ENCODE data around the gene FTSJ3.
"Not testable (repeated sequence)": the region's sequence is repeated elsewhere in the genome, so short reads cannot be mapped to it uniquely, and the experiment has no call there.

DNA sequence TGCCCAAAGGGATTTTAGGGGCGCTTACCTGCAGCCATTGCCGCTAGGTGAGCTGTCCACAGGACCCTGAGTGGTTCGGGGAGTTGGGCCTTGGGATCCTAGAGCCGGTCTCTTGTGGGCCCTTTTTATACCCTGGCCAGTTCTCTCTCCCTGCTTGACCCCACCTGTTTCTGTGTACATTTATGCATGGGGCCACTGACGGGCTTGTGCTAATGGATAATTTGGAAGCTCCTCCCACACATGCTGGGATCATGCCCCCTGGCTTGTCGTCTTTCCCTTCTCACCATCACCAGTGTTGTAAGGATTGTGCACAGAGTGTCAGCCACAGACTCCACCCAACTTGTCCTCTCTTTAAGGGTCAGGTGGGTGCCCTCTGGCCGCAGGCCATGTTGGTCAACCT, 46.1 kb upstream of the FTSJ3 start, which contains the start of gene CSH2:
- not testable (repeated sequence) for TF ChIP-seq CTCF (conservative IDR thresholded peaks at IDR 0.05; ENCODE audit: low read depth in 2 of 2); EZH2 (IDR thresholded peaks at IDR 0.05; ENCODE audit: low read depth, unreplicated experiment); POLR2AphosphoS5 (IDR thresholded peaks at IDR 0.05; ENCODE audit: low read depth); EZH2phosphoT487 (IDR thresholded peaks at IDR 0.05; ENCODE audit: unreplicated experiment); STAT1 (IDR thresholded peaks at IDR 0.05; ENCODE audit: unreplicated experiment)
